H1 (cell line): ENCODE data around the gene POLR2I. TPM values are rescaled to one million over a fixed set of nuclear protein-coding genes. Genes with fewer than 3 reads are reported as not detected.

Experiments
- BACH1 ChIP-seq: IDR thresholded peaks from 2 replicates; pipeline ENCODE4 v1.6.1; 2012; ENCODE audit warnings: low read length, improper control_type of control experiment
- CHD1 ChIP-seq: IDR thresholded peaks from 2 replicates; pipeline ENCODE4 v1.6.1; 2012; ENCODE audit warnings: low read depth, low read length, improper control_type of control experiment
- CREB1 ChIP-seq: IDR thresholded peaks from 2 replicates; pipeline ENCODE4 v1.6.1; 2012; ENCODE audit warnings: inconsistent platforms
- GABPA ChIP-seq: IDR thresholded peaks from 2 replicates; pipeline ENCODE4 v1.6.1; 2011; ENCODE audit warnings: mild to moderate bottlenecking, low read length, moderate library complexity, borderline replicate concordance; ENCODE audit not compliant: insufficient read depth
- GTF2F1 ChIP-seq: IDR thresholded peaks from 2 replicates; pipeline ENCODE4 v1.6.1; 2012; ENCODE audit warnings: low read depth, low read length, improper control_type of control experiment, borderline replicate concordance
- NRF1 ChIP-seq: IDR thresholded peaks from 2 replicates; pipeline ENCODE4 v1.6.1; 2011; ENCODE audit warnings: mild to moderate bottlenecking, low read depth, low read length, improper control_type of control experiment
- PHF8 ChIP-seq: fragments of 200-600 bp; sonication (generic); conservative IDR thresholded peaks from 2 replicates; pipeline ENCODE4 v1.7.1; 2012; ENCODE audit warnings: low read depth, mild to moderate bottlenecking, inconsistent platforms, low read length, moderate library complexity
- polyA plus RNA-seq, 7 experiments: library from polyadenylated mRNA; depleted of rRNA in 3 of 7; stranded (reverse) in 5 of 7; unstranded in 2 of 7; fragments of >200 nt in 5 of 7; fragments of 200-250 nt in 2 of 7; gene quantifications; 1 replicate in 5 of 7; 2 replicates in 1 of 7; 4 replicates in 1 of 7; pipeline versions ENCODE4 v1.2.1 to v1.2.3, GENCODE V29; 2011 to 2013; ENCODE audit warnings: missing spikeins in 2 of 7, mixed read lengths in 2 of 7
- total RNA-seq: library from RNA; stranded (reverse); fragmentation: NEBNext Ultra II Directional; extraction: Animal tissue kit (Norgen Biotek cat#: 25700); gene quantifications from 2 replicates; pipeline ENCODE4 v1.2.1, GENCODE V29; 2021
- TF ChIP-seq, protein P1 (sequence below): fragments of 300-600 bp; sonication (generic); IDR thresholded peaks from 2 replicates; pipeline ENCODE4 v1.7.1; 2012; ENCODE audit warnings: low read length, moderate library complexity, mild to moderate bottlenecking, inconsistent platforms; ENCODE audit not compliant: insufficient replicate concordance
- TF ChIP-seq, protein P2 (sequence below): IDR thresholded peaks from 2 replicates; pipeline ENCODE4 v1.6.1; 2012; ENCODE audit warnings: inconsistent platforms
- TF ChIP-seq, protein P3 (sequence below): IDR thresholded peaks from 2 replicates; pipeline ENCODE4 v1.6.1; 2011; ENCODE audit warnings: low read length, improper control_type of control experiment

Gene POLR2I
- total and polyA plus RNA-seq, 2 of the 8 experiments (the other 6 are each of a cell fraction or from before 2014, with no cell fraction given): 143 to 150 TPM

DNA sequence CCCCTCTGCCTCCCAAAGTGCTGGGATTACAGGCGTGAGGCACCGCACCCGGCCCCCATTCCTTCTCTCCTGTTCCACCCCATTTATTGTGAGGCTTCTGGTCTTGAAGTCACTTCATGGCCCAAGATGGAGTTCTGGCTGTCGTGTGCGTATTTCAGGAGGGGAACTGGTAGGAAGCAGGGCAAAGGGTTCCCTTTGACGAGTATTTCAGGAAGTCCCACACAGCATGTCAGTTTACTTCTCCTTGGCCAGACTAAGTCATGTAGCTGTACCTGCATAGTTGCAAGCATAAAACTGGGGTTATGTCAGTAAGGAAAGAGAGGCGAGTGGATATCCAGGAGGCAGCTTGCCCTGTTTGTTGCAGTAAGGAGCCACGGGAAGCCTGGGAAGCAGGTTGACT, 49.8 kb downstream of the POLR2I start (continued):
- TF ChIP-seq, protein P1, sequence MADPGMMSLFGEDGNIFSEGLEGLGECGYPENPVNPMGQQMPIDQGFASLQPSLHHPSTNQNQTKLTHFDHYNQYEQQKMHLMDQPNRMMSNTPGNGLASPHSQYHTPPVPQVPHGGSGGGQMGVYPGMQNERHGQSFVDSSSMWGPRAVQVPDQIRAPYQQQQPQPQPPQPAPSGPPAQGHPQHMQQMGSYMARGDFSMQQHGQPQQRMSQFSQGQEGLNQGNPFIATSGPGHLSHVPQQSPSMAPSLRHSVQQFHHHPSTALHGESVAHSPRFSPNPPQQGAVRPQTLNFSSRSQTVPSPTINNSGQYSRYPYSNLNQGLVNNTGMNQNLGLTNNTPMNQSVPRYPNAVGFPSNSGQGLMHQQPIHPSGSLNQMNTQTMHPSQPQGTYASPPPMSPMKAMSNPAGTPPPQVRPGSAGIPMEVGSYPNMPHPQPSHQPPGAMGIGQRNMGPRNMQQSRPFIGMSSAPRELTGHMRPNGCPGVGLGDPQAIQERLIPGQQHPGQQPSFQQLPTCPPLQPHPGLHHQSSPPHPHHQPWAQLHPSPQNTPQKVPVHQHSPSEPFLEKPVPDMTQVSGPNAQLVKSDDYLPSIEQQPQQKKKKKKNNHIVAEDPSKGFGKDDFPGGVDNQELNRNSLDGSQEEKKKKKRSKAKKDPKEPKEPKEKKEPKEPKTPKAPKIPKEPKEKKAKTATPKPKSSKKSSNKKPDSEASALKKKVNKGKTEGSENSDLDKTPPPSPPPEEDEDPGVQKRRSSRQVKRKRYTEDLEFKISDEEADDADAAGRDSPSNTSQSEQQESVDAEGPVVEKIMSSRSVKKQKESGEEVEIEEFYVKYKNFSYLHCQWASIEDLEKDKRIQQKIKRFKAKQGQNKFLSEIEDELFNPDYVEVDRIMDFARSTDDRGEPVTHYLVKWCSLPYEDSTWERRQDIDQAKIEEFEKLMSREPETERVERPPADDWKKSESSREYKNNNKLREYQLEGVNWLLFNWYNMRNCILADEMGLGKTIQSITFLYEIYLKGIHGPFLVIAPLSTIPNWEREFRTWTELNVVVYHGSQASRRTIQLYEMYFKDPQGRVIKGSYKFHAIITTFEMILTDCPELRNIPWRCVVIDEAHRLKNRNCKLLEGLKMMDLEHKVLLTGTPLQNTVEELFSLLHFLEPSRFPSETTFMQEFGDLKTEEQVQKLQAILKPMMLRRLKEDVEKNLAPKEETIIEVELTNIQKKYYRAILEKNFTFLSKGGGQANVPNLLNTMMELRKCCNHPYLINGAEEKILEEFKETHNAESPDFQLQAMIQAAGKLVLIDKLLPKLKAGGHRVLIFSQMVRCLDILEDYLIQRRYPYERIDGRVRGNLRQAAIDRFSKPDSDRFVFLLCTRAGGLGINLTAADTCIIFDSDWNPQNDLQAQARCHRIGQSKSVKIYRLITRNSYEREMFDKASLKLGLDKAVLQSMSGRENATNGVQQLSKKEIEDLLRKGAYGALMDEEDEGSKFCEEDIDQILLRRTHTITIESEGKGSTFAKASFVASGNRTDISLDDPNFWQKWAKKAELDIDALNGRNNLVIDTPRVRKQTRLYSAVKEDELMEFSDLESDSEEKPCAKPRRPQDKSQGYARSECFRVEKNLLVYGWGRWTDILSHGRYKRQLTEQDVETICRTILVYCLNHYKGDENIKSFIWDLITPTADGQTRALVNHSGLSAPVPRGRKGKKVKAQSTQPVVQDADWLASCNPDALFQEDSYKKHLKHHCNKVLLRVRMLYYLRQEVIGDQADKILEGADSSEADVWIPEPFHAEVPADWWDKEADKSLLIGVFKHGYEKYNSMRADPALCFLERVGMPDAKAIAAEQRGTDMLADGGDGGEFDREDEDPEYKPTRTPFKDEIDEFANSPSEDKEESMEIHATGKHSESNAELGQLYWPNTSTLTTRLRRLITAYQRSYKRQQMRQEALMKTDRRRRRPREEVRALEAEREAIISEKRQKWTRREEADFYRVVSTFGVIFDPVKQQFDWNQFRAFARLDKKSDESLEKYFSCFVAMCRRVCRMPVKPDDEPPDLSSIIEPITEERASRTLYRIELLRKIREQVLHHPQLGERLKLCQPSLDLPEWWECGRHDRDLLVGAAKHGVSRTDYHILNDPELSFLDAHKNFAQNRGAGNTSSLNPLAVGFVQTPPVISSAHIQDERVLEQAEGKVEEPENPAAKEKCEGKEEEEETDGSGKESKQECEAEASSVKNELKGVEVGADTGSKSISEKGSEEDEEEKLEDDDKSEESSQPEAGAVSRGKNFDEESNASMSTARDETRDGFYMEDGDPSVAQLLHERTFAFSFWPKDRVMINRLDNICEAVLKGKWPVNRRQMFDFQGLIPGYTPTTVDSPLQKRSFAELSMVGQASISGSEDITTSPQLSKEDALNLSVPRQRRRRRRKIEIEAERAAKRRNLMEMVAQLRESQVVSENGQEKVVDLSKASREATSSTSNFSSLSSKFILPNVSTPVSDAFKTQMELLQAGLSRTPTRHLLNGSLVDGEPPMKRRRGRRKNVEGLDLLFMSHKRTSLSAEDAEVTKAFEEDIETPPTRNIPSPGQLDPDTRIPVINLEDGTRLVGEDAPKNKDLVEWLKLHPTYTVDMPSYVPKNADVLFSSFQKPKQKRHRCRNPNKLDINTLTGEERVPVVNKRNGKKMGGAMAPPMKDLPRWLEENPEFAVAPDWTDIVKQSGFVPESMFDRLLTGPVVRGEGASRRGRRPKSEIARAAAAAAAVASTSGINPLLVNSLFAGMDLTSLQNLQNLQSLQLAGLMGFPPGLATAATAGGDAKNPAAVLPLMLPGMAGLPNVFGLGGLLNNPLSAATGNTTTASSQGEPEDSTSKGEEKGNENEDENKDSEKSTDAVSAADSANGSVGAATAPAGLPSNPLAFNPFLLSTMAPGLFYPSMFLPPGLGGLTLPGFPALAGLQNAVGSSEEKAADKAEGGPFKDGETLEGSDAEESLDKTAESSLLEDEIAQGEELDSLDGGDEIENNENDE: no peak
- TF ChIP-seq BACH1 (no peak), PHF8 (no peak), CREB1 (no peak), CHD1 (no peak), NRF1 (no peak), GTF2F1 (no peak), GABPA (no peak)
- TF ChIP-seq, protein P2, sequence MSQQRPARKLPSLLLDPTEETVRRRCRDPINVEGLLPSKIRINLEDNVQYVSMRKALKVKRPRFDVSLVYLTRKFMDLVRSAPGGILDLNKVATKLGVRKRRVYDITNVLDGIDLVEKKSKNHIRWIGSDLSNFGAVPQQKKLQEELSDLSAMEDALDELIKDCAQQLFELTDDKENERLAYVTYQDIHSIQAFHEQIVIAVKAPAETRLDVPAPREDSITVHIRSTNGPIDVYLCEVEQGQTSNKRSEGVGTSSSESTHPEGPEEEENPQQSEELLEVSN: no peak
- TF ChIP-seq, protein P3, sequence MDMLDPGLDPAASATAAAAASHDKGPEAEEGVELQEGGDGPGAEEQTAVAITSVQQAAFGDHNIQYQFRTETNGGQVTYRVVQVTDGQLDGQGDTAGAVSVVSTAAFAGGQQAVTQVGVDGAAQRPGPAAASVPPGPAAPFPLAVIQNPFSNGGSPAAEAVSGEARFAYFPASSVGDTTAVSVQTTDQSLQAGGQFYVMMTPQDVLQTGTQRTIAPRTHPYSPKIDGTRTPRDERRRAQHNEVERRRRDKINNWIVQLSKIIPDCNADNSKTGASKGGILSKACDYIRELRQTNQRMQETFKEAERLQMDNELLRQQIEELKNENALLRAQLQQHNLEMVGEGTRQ: no peak
